Liver (tissue), 9 donors: Measurements from ENCODE around the gene COL23A1. TPM values are rescaled to one million over a fixed set of nuclear protein-coding genes. Genes with fewer than 3 reads are reported as not detected.

Source experiments
- DNase-seq: peaks from one replicate; pipeline ENCODE4 v3.0.0-alpha.2; 2017; ENCODE audit warnings: low spot score
- H3K27ac ChIP-seq, 2 donors: one replicate each; pipeline ENCODE4 v1.7.0; 2013; ENCODE audit warnings: inconsistent platforms in 2 of 2, low read length in 2 of 2, control low read depth in 1 of 2, low read depth in 1 of 2, mild to moderate bottlenecking in 1 of 2
- H3K27me3 ChIP-seq, 4 donors: one replicate each; pipeline versions ENCODE4 v1.6.1 to v1.7.0; 2013; ENCODE audit warnings: low read length in 3 of 4, inconsistent platforms in 1 of 4, mild to moderate bottlenecking in 1 of 4, moderate library complexity in 1 of 4; ENCODE audit not compliant: control insufficient read depth in 4 of 4, insufficient read depth in 4 of 4
- H3K36me3 ChIP-seq, 4 donors: one replicate each; pipeline versions ENCODE4 v1.6.1 to v1.7.0; 2013; ENCODE audit warnings: low read length in 3 of 4, mild to moderate bottlenecking in 3 of 4, low read depth in 1 of 4, moderate library complexity in 1 of 4; ENCODE audit not compliant: control insufficient read depth in 4 of 4, insufficient read depth in 3 of 4
- H3K4me1 ChIP-seq, 4 donors: one replicate each; pipeline versions ENCODE4 v1.6.1 to v1.7.0; 2013; ENCODE audit warnings: low read length in 3 of 4, mild to moderate bottlenecking in 3 of 4, moderate library complexity in 1 of 4; ENCODE audit not compliant: control insufficient read depth in 4 of 4, insufficient read depth in 4 of 4
- H3K4me3 ChIP-seq, 3 donors: one replicate each; pipeline versions ENCODE4 v1.6.1 to v1.7.0; 2013; ENCODE audit warnings: low read length in 3 of 3, control low read depth in 1 of 3, low read depth in 1 of 3, mild to moderate bottlenecking in 1 of 3
- H3K9ac ChIP-seq, 2 donors: one replicate each; pipeline ENCODE4 v1.7.0; 2013; ENCODE audit warnings: low read length in 2 of 2, mild to moderate bottlenecking in 2 of 2, moderate library complexity in 2 of 2, control low read depth in 1 of 2, low read depth in 1 of 2
- H3K9me3 ChIP-seq, 4 donors: one replicate each; pipeline versions ENCODE4 v1.6.1 to v1.7.0; 2013; ENCODE audit warnings: low read length in 3 of 4; ENCODE audit not compliant: control insufficient read depth in 4 of 4
- EGR1 ChIP-seq, 2 donors: IDR thresholded peaks; 2 replicates each; pipeline ENCODE4 v1.6.1; 2016 to 2018; ENCODE audit warnings: antibody characterized with exemption in 2 of 2, low read depth in 2 of 2
- HNF4A ChIP-seq, 2 donors: conservative IDR thresholded peaks; 2 replicates each; pipeline ENCODE4 v1.6.1; 2016; ENCODE audit warnings: antibody characterized with exemption in 2 of 2, mild to moderate bottlenecking in 2 of 2
- HNF4G ChIP-seq: IDR thresholded peaks from 2 replicates; pipeline ENCODE4 v1.6.1; 2016; ENCODE audit warnings: antibody characterized with exemption
- JUND ChIP-seq, 2 donors: IDR thresholded peaks; 2 replicates each; pipeline ENCODE4 v1.6.1; 2016; ENCODE audit warnings: antibody characterized with exemption in 2 of 2
- RAD21 ChIP-seq, 2 donors: IDR thresholded peaks; 2 replicates each; pipeline ENCODE4 v1.6.1; 2016; ENCODE audit warnings: antibody characterized with exemption in 2 of 2, mild to moderate bottlenecking in 2 of 2
- YY1 ChIP-seq: IDR thresholded peaks from 2 replicates; pipeline ENCODE4 v1.6.1; 2016; ENCODE audit warnings: antibody characterized with exemption, mild to moderate bottlenecking
- WGBS: extraction: QIAGEN DNeasy Blood & Tissue Kit; methylation state at CpG from one replicate; pipeline ENCODE4 v1.1.7; 2013; 5-methylcytosine and 5-hydroxymethylcytosine counted together
- polyA plus RNA-seq, 2 donors: library from polyadenylated mRNA; stranded (reverse) in 1 of 2; unstranded in 1 of 2; fragments of 200-250 nt in 1 of 2; fragments of >200 nt in 1 of 2; fragmentation: Nextera tagmentation in 1 of 2; extraction: Ambion mirVana in 1 of 2; gene quantifications; one replicate each; pipeline versions ENCODE4 v1.2.1 to v1.2.3, GENCODE V29; 2013 to 2015
- total RNA-seq, 2 donors: library from RNA; depleted of rRNA; stranded (reverse); fragments of >200 nt; gene quantifications; one replicate each; pipeline ENCODE4 v1.2.3, GENCODE V29; 2014
- TF ChIP-seq, protein P1 (sequence below): IDR thresholded peaks from 2 replicates; pipeline ENCODE4 v1.6.1; 2016; ENCODE audit warnings: antibody characterized with exemption, mild to moderate bottlenecking
- TF ChIP-seq, protein P2 (sequence below): IDR thresholded peaks from 2 replicates; pipeline ENCODE4 v1.6.1; 2016; ENCODE audit warnings: antibody characterized with exemption
- TF ChIP-seq, protein P3 (sequence below): fragments of 150-350 bp; IDR thresholded peaks from 2 replicates; pipeline ENCODE4 v1.5.1; 2017; ENCODE audit warnings: improper control_type of control experiment, low read depth, low read length; ENCODE audit not compliant: missing input control
- donor health status: healthy.
- donor health status: healthy.
- donor health status: healthy.
- donor health status: healthy.
- donor health status: healthy.

COL23A1 gene
- total and polyA plus RNA-seq, 4 donors, result 0.08 to 1.4 (median 0.27) TPM

DNA sequence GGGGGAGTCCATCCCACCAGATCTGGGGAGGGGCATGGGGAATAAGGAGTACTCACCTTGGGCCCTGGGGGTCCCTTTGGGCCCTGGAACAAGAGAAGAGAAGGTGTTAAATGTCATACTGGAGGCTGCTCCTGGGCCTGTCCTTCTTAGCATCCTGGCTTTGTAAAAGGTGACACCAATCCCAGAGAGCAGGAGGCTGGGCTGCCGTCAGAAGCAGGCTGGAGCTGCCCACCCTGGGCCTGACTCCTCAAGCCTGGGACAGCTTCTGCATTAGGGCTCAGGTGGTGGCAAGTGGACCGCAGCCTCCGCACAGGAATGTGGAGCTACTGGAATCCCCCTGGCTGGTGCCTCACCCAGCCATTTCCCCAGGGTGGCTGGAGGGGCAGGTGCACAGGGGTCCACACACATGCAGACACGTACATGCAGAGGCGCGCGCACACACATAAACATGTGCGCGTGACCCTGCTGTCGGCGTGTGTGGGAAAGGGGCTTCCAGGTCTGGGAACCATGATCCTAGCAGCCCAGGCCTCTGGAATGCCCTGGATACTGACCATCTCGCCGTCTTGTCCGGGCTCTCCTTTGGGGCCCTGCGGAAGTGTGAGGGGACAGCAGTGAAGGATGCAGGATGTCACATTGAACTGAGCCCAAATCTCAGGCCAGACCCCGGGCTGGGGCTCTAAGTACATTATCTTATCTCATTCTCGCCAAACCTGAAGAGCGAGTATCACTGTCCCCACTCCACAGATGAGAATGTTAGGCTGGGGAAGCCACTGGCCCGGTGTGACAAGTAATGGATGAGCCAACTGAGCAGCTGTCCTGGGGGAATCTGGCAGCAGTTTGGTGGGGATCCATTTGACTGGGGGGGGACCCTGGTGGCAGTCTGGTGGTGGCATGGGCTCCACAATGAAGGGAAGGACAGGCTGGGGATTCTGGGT lies 328.3 kb downstream of the COL23A1 start:
- H3K9ac ChIP-seq, result no peak overlapping the region
- WGBS, result 91% methylated on average over 19 of the region's 19 CpGs
- no peaks in the 10 kb centered on the region for H3K27me3 ChIP-seq
- H3K4me3 ChIP-seq, result no peak overlapping the region
- DNase-seq, result no peak
- TF ChIP-seq EGR1 (IDR thresholded peaks at IDR 0.05; ENCODE audit: low read depth in 2 of 2) (no peak), JUND (IDR thresholded peaks at IDR 0.05) (no peak), HNF4G (no peak), YY1 (no peak)
- TF ChIP-seq, protein P1, sequence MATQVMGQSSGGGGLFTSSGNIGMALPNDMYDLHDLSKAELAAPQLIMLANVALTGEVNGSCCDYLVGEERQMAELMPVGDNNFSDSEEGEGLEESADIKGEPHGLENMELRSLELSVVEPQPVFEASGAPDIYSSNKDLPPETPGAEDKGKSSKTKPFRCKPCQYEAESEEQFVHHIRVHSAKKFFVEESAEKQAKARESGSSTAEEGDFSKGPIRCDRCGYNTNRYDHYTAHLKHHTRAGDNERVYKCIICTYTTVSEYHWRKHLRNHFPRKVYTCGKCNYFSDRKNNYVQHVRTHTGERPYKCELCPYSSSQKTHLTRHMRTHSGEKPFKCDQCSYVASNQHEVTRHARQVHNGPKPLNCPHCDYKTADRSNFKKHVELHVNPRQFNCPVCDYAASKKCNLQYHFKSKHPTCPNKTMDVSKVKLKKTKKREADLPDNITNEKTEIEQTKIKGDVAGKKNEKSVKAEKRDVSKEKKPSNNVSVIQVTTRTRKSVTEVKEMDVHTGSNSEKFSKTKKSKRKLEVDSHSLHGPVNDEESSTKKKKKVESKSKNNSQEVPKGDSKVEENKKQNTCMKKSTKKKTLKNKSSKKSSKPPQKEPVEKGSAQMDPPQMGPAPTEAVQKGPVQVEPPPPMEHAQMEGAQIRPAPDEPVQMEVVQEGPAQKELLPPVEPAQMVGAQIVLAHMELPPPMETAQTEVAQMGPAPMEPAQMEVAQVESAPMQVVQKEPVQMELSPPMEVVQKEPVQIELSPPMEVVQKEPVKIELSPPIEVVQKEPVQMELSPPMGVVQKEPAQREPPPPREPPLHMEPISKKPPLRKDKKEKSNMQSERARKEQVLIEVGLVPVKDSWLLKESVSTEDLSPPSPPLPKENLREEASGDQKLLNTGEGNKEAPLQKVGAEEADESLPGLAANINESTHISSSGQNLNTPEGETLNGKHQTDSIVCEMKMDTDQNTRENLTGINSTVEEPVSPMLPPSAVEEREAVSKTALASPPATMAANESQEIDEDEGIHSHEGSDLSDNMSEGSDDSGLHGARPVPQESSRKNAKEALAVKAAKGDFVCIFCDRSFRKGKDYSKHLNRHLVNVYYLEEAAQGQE, result no peak
- TF ChIP-seq, protein P2, sequence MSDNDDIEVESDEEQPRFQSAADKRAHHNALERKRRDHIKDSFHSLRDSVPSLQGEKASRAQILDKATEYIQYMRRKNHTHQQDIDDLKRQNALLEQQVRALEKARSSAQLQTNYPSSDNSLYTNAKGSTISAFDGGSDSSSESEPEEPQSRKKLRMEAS, result no peak
- no peaks in the 10 kb centered on the region for H3K36me3 ChIP-seq
- H3K27ac ChIP-seq, result no peak overlapping the region
- H3K4me1 ChIP-seq, result no peaks in the 10 kb centered on the region
- H3K9me3 ChIP-seq, result no peaks in the 10 kb centered on the region

DNA sequence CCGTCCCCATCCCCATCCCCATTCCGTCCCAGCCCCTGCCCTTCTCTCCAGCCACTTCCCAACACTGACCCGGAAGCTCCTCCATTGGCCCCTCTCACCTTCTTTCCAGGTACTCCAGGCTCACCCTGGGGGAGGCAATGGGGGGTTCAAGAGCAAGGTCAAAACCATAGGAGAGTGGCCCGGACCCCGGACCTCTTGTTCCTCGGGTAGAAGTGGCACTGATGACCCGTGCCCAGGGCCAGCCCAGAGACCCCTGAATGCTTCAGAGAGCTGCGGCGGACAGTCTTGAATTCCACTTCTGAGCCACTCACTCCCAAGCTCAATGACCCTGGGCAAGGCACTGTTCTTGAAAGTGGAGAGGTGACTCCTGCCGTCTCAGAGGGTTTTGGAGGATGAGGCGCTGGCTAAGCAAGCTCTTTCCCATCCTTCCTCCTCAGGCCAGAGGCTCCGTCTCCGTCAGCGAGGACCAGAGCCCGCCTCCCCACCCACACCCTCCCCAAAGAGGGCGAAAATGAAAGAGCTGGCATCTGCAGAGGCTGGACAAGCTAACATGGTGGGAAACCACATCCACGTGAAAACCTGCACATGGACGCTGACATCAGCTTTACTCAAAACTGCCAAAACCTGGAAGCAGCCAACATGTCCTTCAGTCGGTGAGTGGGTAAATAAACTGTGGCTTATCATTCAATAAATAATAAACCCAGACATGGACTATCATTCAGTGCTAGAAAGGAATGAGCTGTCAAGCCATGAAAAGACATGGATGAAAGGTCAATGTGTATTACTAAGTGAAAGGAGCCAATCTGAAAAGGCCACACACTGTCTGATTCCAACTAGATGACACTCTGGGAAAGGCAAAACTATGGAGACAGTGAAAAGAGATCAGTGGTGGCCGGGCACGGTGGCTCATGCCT lies 330.3 kb downstream of the COL23A1 start:
- no peaks in the 10 kb centered on the region for H3K36me3 ChIP-seq
- H3K9ac ChIP-seq, result no peak overlapping the region
- H3K27me3 ChIP-seq, result no peaks in the 10 kb centered on the region
- H3K9me3 ChIP-seq, result no peaks in the 10 kb centered on the region
- H3K4me3 ChIP-seq, result no peak overlapping the region
- WGBS, result 80% methylated on average over 21 of the region's 21 CpGs
- H3K4me1 ChIP-seq, result no peaks in the 10 kb centered on the region
- TF ChIP-seq, protein P3, sequence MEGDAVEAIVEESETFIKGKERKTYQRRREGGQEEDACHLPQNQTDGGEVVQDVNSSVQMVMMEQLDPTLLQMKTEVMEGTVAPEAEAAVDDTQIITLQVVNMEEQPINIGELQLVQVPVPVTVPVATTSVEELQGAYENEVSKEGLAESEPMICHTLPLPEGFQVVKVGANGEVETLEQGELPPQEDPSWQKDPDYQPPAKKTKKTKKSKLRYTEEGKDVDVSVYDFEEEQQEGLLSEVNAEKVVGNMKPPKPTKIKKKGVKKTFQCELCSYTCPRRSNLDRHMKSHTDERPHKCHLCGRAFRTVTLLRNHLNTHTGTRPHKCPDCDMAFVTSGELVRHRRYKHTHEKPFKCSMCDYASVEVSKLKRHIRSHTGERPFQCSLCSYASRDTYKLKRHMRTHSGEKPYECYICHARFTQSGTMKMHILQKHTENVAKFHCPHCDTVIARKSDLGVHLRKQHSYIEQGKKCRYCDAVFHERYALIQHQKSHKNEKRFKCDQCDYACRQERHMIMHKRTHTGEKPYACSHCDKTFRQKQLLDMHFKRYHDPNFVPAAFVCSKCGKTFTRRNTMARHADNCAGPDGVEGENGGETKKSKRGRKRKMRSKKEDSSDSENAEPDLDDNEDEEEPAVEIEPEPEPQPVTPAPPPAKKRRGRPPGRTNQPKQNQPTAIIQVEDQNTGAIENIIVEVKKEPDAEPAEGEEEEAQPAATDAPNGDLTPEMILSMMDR, result no peak
- TF ChIP-seq HNF4A (conservative IDR thresholded peaks at IDR 0.05), result peak in 1 of 2 donors; percentile 24
- TF ChIP-seq RAD21 (IDR thresholded peaks at IDR 0.05), result no peak
- DNase-seq, result no peak
- H3K27ac ChIP-seq, result no peak overlapping the region
